ENCODE results near the gene ITSN2. TPM values are rescaled to one million over a fixed set of nuclear protein-coding genes. Genes with fewer than 3 reads are reported as not detected.
A peak's percentile ranks its signal among the peaks of the same experiment; 100 is the strongest.

Gene ITSN2
- total RNA-seq, 1 donor from 2014 or later = 6.4 TPM

- no peak overlapping the region for H3K4me3 Mint-ChIP-seq (ENCODE audit: unreplicated experiment)
- peaks cover 2% of the 10 kb centered on the region for H3K9me3 Mint-ChIP-seq (ENCODE audit: unreplicated experiment)
- no peak for DNase-seq
- H3K27ac Mint-ChIP-seq (ENCODE audit: unreplicated experiment) = no peak overlapping the region
- H3K4me1 Mint-ChIP-seq (ENCODE audit: low read depth, unreplicated experiment) = peaks cover 1% of the 10 kb centered on the region
- peaks cover 2% of the 10 kb centered on the region for H3K27me3 Mint-ChIP-seq (ENCODE audit: unreplicated experiment)
- no peaks in the 10 kb centered on the region for H3K36me3 Mint-ChIP-seq (ENCODE audit: unreplicated experiment)
- TF ChIP-seq CTCF (IDR thresholded peaks at IDR 0.05; ENCODE audit: partially characterized antibody, unreplicated experiment) = no peak
Measured at GRCh38 chr2:24394998-24395397, 34.7 kb upstream of the ITSN2 start.

- Mint-ChIP-seq H3K27me3 (ENCODE audit: unreplicated experiment) (peaks cover 2% of the 10 kb centered on the region), H3K4me3 (ENCODE audit: unreplicated experiment) (no peak overlapping the region), H3K4me1 (ENCODE audit: low read depth, unreplicated experiment) (no peaks in the 10 kb centered on the region), H3K9me3 (ENCODE audit: unreplicated experiment) (peaks cover 2% of the 10 kb centered on the region), H3K36me3 (ENCODE audit: unreplicated experiment) (no peaks in the 10 kb centered on the region), H3K27ac (ENCODE audit: unreplicated experiment) (no peak overlapping the region)
- DNase-seq = no peak
- TF ChIP-seq CTCF (IDR thresholded peaks at IDR 0.05; ENCODE audit: partially characterized antibody, unreplicated experiment) = no peak
Measured at GRCh38 chr2:24392542-24393059, 32.3 kb upstream of the ITSN2 start.

GRCh38 chr2:24385366-24385765, 25.0 kb upstream of the ITSN2 start:
- no peak for DNase-seq

DNA sequence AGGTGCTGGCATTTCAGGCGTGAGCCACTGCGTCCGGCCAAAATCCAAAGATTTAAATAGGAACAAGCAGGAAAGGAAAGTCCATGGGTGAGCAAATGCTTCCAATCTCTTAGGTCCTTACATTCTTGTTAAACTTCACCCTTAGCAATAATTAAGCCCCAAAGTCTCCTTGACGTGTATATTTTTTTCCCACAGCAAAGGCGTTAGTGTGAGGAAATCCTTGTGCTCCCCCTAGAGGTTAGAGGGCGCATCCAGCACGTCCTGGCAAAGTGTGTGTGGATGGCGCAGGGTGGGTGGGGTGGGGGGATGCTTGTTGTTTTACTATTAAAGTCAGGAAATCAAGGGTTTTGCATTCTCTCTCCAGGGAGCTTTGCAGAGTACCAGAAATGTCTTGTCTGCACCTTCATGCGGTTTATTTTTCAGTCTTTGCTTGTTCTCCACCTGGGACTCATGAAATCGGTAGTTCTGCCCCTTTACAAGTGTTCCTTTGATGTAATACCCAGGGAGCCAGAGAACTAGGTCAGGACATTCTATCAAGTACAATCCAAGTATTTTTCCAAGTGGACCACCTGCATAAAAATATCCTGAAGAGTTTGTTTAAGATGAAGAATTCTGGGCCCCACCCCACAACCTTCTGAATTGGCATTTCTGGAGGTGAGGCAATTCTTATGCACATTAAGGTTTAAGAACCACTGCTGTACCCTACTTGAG, 22.2 kb upstream of the ITSN2 start:
- Mint-ChIP-seq H3K36me3 (ENCODE audit: unreplicated experiment) (no peaks in the 10 kb centered on the region), H3K4me1 (ENCODE audit: low read depth, unreplicated experiment) (no peaks in the 10 kb centered on the region), H3K27ac (ENCODE audit: unreplicated experiment) (no peak overlapping the region), H3K4me3 (ENCODE audit: unreplicated experiment) (no peak overlapping the region), H3K9me3 (ENCODE audit: unreplicated experiment) (peaks cover 1% of the 10 kb centered on the region), H3K27me3 (ENCODE audit: unreplicated experiment) (no peaks in the 10 kb centered on the region)
- peak; percentile 69 for DNase-seq
- TF ChIP-seq CTCF (IDR thresholded peaks at IDR 0.05; ENCODE audit: partially characterized antibody, unreplicated experiment) = peak; percentile 70

More at GRCh38 chr2:24385366-24385765, 25.0 kb upstream of the ITSN2 start:
- Mint-ChIP-seq H3K4me3 (ENCODE audit: unreplicated experiment) (no peak overlapping the region), H3K9me3 (ENCODE audit: unreplicated experiment) (peaks cover 1% of the 10 kb centered on the region), H3K27ac (ENCODE audit: unreplicated experiment) (no peak overlapping the region), H3K36me3 (ENCODE audit: unreplicated experiment) (no peaks in the 10 kb centered on the region), H3K4me1 (ENCODE audit: low read depth, unreplicated experiment) (no peaks in the 10 kb centered on the region), H3K27me3 (ENCODE audit: unreplicated experiment) (no peaks in the 10 kb centered on the region)
- TF ChIP-seq CTCF (IDR thresholded peaks at IDR 0.05; ENCODE audit: partially characterized antibody, unreplicated experiment) = no peak

- H3K36me3 Mint-ChIP-seq (ENCODE audit: unreplicated experiment) = no peaks in the 10 kb centered on the region
- DNase-seq = no peak
- H3K27ac Mint-ChIP-seq (ENCODE audit: unreplicated experiment) = no peak overlapping the region
- H3K9me3 Mint-ChIP-seq (ENCODE audit: unreplicated experiment) = peaks cover 1% of the 10 kb centered on the region
- no peaks in the 10 kb centered on the region for H3K4me1 Mint-ChIP-seq (ENCODE audit: low read depth, unreplicated experiment)
- TF ChIP-seq CTCF (IDR thresholded peaks at IDR 0.05; ENCODE audit: partially characterized antibody, unreplicated experiment) = no peak
- H3K4me3 Mint-ChIP-seq (ENCODE audit: unreplicated experiment) = no peak overlapping the region
- no peaks in the 10 kb centered on the region for H3K27me3 Mint-ChIP-seq (ENCODE audit: unreplicated experiment)
Measured at GRCh38 chr2:24380820-24381219, 20.5 kb upstream of the ITSN2 start.

Data from glutamatergic neuron (in vitro differentiated cells).